Lower leg skin (tissue), 3 donors: ENCODE measurements around the gene LIMK2.

Experiments used
- POLR2A ChIP-seq, 2 donors: fragments of 450-650 bp; IDR thresholded peaks; one replicate each; pipeline ENCODE4 v1.6.1; 2016 to 2017; ENCODE audit warnings: antibody characterized with exemption in 2 of 2, mild to moderate bottlenecking in 1 of 2, moderate library complexity in 1 of 2
- TF ChIP-seq, protein P1 (sequence below), 3 donors: fragments of 450-650 bp; IDR thresholded peaks; one replicate each; pipeline ENCODE4 v1.5.1; 2016; ENCODE audit warnings: antibody characterized with exemption in 3 of 3, mild to moderate bottlenecking in 3 of 3, moderate library complexity in 2 of 3

GRCh38 chr22:31211862-31212730 is at the start of gene LIMK2:
- TF ChIP-seq, protein P1, sequence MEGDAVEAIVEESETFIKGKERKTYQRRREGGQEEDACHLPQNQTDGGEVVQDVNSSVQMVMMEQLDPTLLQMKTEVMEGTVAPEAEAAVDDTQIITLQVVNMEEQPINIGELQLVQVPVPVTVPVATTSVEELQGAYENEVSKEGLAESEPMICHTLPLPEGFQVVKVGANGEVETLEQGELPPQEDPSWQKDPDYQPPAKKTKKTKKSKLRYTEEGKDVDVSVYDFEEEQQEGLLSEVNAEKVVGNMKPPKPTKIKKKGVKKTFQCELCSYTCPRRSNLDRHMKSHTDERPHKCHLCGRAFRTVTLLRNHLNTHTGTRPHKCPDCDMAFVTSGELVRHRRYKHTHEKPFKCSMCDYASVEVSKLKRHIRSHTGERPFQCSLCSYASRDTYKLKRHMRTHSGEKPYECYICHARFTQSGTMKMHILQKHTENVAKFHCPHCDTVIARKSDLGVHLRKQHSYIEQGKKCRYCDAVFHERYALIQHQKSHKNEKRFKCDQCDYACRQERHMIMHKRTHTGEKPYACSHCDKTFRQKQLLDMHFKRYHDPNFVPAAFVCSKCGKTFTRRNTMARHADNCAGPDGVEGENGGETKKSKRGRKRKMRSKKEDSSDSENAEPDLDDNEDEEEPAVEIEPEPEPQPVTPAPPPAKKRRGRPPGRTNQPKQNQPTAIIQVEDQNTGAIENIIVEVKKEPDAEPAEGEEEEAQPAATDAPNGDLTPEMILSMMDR (IDR thresholded peaks at IDR 0.05): no peak
- TF ChIP-seq POLR2A (IDR thresholded peaks at IDR 0.05): no peak
